ENCODE results near the gene RABGAP1. TPM values are rescaled to one million over a fixed set of nuclear protein-coding genes. Genes with fewer than 3 reads are reported as not detected.

The RABGAP1 gene
- polyA plus RNA-seq, 1 donor from 2014 or later, result 67.8 TPM

DNA sequence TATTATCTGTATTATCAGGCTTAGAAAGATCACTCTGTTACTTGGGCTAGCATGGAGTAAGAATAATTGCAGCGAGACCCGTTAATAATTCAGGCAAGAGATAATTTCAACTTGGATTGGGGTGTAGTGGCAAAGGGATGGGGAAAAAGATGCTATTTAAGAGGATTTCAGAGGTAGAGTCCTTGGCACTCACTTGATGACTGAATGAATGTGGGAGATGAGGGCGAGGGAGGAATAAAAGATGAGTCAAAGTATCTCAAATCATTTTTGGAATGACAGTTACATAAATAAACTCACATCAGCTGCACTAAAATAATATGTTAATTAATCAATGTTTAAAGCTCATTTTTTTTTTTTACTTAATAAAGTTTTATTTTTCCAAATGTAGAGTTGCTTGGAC is 88.2 kb downstream of the RABGAP1 start:
- no peaks in the 10 kb centered on the region for H3K9me3 ChIP-seq (ENCODE audit: low read length)

DNA sequence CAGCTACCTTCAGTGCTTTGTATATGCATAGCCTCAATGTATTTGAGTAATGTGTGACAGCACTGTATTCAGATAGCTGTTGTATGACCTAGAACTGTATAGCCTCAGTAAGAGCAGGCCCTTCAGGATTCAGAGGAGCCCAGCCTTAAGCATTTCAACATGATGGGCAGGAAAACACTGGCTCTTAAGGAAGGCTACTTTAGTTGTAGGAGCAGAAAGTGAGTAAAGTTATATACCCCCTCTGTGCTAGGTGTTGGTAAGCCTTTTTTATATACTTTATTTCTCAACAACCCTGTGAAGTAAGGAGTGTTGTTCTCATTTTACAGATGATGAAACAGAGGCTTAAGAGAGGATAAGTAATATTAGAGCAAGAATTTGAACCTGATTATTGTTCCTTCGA is 91.1 kb downstream of the RABGAP1 start:
- no peaks in the 10 kb centered on the region for H3K9me2 ChIP-seq (ENCODE audit: insufficient read depth, low read length)
- H4K20me1 ChIP-seq (ENCODE audit: insufficient read depth), result no peaks in the 10 kb centered on the region
- no peaks in the 10 kb centered on the region for H3K9me3 ChIP-seq (ENCODE audit: low read length)
- H2AFZ ChIP-seq (ENCODE audit: low read depth, low read length), result no peak overlapping the region
- H3K4me3 ChIP-seq (ENCODE audit: low read length), result no peak overlapping the region
- H3K27me3 ChIP-seq (ENCODE audit: insufficient read depth, low read depth, low read length), result no peaks in the 10 kb centered on the region
- peak overlapping the region; percentile 21 for H3K27ac ChIP-seq (ENCODE audit: low read length)
- no peak overlapping the region for H3K9ac ChIP-seq (ENCODE audit: low read length)
- H3K79me2 ChIP-seq (replicated peaks; ENCODE audit: insufficient read depth, low read length), result peaks cover 26% of the 10 kb centered on the region
- TF ChIP-seq, protein P1, sequence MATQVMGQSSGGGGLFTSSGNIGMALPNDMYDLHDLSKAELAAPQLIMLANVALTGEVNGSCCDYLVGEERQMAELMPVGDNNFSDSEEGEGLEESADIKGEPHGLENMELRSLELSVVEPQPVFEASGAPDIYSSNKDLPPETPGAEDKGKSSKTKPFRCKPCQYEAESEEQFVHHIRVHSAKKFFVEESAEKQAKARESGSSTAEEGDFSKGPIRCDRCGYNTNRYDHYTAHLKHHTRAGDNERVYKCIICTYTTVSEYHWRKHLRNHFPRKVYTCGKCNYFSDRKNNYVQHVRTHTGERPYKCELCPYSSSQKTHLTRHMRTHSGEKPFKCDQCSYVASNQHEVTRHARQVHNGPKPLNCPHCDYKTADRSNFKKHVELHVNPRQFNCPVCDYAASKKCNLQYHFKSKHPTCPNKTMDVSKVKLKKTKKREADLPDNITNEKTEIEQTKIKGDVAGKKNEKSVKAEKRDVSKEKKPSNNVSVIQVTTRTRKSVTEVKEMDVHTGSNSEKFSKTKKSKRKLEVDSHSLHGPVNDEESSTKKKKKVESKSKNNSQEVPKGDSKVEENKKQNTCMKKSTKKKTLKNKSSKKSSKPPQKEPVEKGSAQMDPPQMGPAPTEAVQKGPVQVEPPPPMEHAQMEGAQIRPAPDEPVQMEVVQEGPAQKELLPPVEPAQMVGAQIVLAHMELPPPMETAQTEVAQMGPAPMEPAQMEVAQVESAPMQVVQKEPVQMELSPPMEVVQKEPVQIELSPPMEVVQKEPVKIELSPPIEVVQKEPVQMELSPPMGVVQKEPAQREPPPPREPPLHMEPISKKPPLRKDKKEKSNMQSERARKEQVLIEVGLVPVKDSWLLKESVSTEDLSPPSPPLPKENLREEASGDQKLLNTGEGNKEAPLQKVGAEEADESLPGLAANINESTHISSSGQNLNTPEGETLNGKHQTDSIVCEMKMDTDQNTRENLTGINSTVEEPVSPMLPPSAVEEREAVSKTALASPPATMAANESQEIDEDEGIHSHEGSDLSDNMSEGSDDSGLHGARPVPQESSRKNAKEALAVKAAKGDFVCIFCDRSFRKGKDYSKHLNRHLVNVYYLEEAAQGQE (IDR thresholded peaks at IDR 0.05; ENCODE audit: borderline replicate concordance), result no peak
- TF ChIP-seq MXI1 (conservative IDR thresholded peaks at IDR 0.05; ENCODE audit: poor library complexity, severe bottlenecking), result no peak
- TF ChIP-seq POLR2AphosphoS5 (IDR thresholded peaks at IDR 0.05), result no peak
- TF ChIP-seq RAD21 (conservative IDR thresholded peaks at IDR 0.05), result no peak
- no peak for TF ChIP-seq SMC3 (conservative IDR thresholded peaks at IDR 0.05; ENCODE audit: poor library complexity)
- TF ChIP-seq, protein P2, sequence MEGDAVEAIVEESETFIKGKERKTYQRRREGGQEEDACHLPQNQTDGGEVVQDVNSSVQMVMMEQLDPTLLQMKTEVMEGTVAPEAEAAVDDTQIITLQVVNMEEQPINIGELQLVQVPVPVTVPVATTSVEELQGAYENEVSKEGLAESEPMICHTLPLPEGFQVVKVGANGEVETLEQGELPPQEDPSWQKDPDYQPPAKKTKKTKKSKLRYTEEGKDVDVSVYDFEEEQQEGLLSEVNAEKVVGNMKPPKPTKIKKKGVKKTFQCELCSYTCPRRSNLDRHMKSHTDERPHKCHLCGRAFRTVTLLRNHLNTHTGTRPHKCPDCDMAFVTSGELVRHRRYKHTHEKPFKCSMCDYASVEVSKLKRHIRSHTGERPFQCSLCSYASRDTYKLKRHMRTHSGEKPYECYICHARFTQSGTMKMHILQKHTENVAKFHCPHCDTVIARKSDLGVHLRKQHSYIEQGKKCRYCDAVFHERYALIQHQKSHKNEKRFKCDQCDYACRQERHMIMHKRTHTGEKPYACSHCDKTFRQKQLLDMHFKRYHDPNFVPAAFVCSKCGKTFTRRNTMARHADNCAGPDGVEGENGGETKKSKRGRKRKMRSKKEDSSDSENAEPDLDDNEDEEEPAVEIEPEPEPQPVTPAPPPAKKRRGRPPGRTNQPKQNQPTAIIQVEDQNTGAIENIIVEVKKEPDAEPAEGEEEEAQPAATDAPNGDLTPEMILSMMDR (IDR thresholded peaks at IDR 0.05; ENCODE audit: poor library complexity, severe bottlenecking), result no peak
- TF ChIP-seq EZH2 (IDR thresholded peaks at IDR 0.05; ENCODE audit: borderline replicate concordance, insufficient read depth, low read length, poor library complexity, severe bottlenecking), result no peak
- no peak for TF ChIP-seq TAF1 (IDR thresholded peaks at IDR 0.05; ENCODE audit: low read depth)
- no peak for TF ChIP-seq EP300 (conservative IDR thresholded peaks at IDR 0.05; ENCODE audit: poor library complexity, severe bottlenecking)
- peaks cover 3% of the 10 kb centered on the region for H3K36me3 ChIP-seq (ENCODE audit: insufficient read depth, low read length)
- peaks cover 8% of the 10 kb centered on the region for H3F3A ChIP-seq (ENCODE audit: insufficient read depth, low read length, poor library complexity, severe bottlenecking)
- no peak overlapping the region for H3K4me2 ChIP-seq (ENCODE audit: low read length)

More for the DNA sequence above, 88.2 kb downstream of the RABGAP1 start:
- Histone ChIP-seq H3K27me3 (ENCODE audit: insufficient read depth, low read depth, low read length) (no peaks in the 10 kb centered on the region), H3K79me2 (replicated peaks; ENCODE audit: insufficient read depth, low read length) (peaks cover 7% of the 10 kb centered on the region), H3K9ac (ENCODE audit: low read length) (no peak overlapping the region), H3K27ac (ENCODE audit: low read length) (no peak overlapping the region), H2AFZ (ENCODE audit: low read depth, low read length) (no peak overlapping the region), H4K20me1 (ENCODE audit: insufficient read depth) (no peaks in the 10 kb centered on the region), H3K4me3 (ENCODE audit: low read length) (no peak overlapping the region), H3K9me2 (ENCODE audit: insufficient read depth, low read length) (no peaks in the 10 kb centered on the region), H3F3A (ENCODE audit: insufficient read depth, low read length, poor library complexity, severe bottlenecking) (peaks cover 8% of the 10 kb centered on the region), H3K4me2 (ENCODE audit: low read length) (no peak overlapping the region), H3K36me3 (ENCODE audit: insufficient read depth, low read length) (peaks cover 3% of the 10 kb centered on the region)
- TF ChIP-seq EZH2 (IDR thresholded peaks at IDR 0.05; ENCODE audit: borderline replicate concordance, insufficient read depth, low read length, poor library complexity, severe bottlenecking), result no peak
- no peak for TF ChIP-seq POLR2AphosphoS5 (IDR thresholded peaks at IDR 0.05)
- no peak for TF ChIP-seq TAF1 (IDR thresholded peaks at IDR 0.05; ENCODE audit: low read depth)
- TF ChIP-seq, protein P2 (IDR thresholded peaks at IDR 0.05; ENCODE audit: poor library complexity, severe bottlenecking), result no peak
- TF ChIP-seq RAD21 (conservative IDR thresholded peaks at IDR 0.05), result no peak
- no peak for TF ChIP-seq MXI1 (conservative IDR thresholded peaks at IDR 0.05; ENCODE audit: poor library complexity, severe bottlenecking)
- TF ChIP-seq, protein P1 (IDR thresholded peaks at IDR 0.05; ENCODE audit: borderline replicate concordance), result no peak
- TF ChIP-seq EP300 (conservative IDR thresholded peaks at IDR 0.05; ENCODE audit: poor library complexity, severe bottlenecking), result no peak
- TF ChIP-seq SMC3 (conservative IDR thresholded peaks at IDR 0.05; ENCODE audit: poor library complexity), result no peak

Measured in neural cell (in vitro differentiated cells).